Esophagus muscularis mucosa (tissue), 2 donors: ENCODE data around the gene PLCG2.

Source experiments
- POLR2A ChIP-seq: fragments of 450-650 bp; IDR thresholded peaks from one replicate; pipeline ENCODE4 v1.6.1; 2017; ENCODE audit warnings: antibody characterized with exemption, moderate library complexity, mild to moderate bottlenecking, low read depth
- POLR2AphosphoS5 ChIP-seq, 2 donors: sonication (generic); formaldehyde crosslinking; IDR thresholded peaks; one replicate each; pipeline ENCODE4 v1.6.1; 2017; ENCODE audit warnings: antibody characterized with exemption in 2 of 2

- TF ChIP-seq POLR2AphosphoS5 (IDR thresholded peaks at IDR 0.05) (no peak), POLR2A (no peak)
Observed at GRCh38 chr16:81864646-81865382, 85.7 kb downstream of the PLCG2 start.
